ENCODE results near the gene WFIKKN2.

DNA sequence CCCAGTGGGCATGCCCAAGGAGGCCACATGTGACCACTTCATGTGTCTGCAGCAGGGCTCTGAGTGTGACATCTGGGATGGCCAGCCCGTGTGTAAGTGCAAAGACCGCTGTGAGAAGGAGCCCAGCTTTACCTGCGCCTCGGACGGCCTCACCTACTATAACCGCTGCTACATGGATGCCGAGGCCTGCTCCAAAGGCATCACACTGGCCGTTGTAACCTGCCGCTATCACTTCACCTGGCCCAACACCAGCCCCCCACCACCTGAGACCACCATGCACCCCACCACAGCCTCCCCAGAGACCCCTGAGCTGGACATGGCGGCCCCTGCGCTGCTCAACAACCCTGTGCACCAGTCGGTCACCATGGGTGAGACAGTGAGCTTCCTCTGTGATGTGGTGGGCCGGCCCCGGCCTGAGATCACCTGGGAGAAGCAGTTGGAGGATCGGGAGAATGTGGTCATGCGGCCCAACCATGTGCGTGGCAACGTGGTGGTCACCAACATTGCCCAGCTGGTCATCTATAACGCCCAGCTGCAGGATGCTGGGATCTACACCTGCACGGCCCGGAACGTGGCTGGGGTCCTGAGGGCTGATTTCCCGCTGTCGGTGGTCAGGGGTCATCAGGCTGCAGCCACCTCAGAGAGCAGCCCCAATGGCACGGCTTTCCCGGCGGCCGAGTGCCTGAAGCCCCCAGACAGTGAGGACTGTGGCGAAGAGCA lies 4.4 kb downstream of the WFIKKN2 start:
- TF ChIP-seq, protein P1, sequence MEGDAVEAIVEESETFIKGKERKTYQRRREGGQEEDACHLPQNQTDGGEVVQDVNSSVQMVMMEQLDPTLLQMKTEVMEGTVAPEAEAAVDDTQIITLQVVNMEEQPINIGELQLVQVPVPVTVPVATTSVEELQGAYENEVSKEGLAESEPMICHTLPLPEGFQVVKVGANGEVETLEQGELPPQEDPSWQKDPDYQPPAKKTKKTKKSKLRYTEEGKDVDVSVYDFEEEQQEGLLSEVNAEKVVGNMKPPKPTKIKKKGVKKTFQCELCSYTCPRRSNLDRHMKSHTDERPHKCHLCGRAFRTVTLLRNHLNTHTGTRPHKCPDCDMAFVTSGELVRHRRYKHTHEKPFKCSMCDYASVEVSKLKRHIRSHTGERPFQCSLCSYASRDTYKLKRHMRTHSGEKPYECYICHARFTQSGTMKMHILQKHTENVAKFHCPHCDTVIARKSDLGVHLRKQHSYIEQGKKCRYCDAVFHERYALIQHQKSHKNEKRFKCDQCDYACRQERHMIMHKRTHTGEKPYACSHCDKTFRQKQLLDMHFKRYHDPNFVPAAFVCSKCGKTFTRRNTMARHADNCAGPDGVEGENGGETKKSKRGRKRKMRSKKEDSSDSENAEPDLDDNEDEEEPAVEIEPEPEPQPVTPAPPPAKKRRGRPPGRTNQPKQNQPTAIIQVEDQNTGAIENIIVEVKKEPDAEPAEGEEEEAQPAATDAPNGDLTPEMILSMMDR (IDR thresholded peaks at IDR 0.05 in 4 of 5, conservative IDR thresholded peaks at IDR 0.05 in 1 of 5) = no peak
- TF ChIP-seq POLR2A (IDR thresholded peaks at IDR 0.05) = no peak
